ENCODE results near the gene TJP1.
A peak's percentile ranks its signal among the peaks of the same experiment; 100 is the strongest.

The TJP1 gene

DNA sequence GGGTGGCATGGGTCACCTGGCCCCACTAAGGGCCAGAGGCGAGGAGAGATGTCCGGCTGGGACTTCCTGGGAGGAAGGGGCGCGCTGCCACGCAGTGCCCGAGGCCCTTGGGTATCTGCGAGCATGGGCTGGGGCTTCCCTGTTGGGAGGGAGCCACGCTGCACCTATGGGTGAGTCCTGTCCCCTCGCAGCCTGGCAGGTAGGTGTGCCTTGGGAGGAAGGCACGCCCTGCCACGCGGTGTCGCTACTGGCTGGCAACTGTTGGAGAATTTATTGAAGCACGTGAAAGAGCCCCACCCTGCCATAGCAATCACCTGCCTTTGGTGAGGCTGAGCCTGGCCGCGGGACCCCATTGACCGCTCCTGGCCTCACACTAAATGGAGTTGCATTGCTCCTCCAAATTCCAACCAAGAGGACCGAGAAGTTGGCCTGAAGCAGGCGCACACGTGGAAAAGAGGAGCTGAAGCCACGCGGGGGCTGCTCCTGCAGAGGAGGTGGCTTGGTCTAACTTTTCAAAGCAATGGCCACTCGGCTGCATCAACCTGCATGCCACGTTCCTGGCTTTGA, 134.2 kb downstream of the TJP1 start:
- no peak overlapping the region for H3K27ac ChIP-seq (ENCODE audit: extremely low read depth, low read depth, low read length)
- ChIA-PET CTCF (no interaction called here), POLR2A (no interaction called here)
- no peaks in the 10 kb centered on the region for H3K36me3 ChIP-seq (ENCODE audit: control insufficient read depth in 2 of 2, insufficient read depth in 1 of 2, low read length in 2 of 2)
- H3K4me1 ChIP-seq (ENCODE audit: control insufficient read depth, insufficient read depth, low read length), result no peaks in the 10 kb centered on the region
- TF ChIP-seq, protein P1, sequence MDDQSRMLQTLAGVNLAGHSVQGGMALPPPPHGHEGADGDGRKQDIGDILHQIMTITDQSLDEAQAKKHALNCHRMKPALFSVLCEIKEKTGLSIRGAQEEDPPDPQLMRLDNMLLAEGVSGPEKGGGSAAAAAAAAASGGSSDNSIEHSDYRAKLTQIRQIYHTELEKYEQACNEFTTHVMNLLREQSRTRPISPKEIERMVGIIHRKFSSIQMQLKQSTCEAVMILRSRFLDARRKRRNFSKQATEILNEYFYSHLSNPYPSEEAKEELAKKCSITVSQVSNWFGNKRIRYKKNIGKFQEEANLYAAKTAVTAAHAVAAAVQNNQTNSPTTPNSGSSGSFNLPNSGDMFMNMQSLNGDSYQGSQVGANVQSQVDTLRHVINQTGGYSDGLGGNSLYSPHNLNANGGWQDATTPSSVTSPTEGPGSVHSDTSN (CRISPR knock-in tag; IDR thresholded peaks at IDR 0.05), result no peak
- TF ChIP-seq, protein P2, sequence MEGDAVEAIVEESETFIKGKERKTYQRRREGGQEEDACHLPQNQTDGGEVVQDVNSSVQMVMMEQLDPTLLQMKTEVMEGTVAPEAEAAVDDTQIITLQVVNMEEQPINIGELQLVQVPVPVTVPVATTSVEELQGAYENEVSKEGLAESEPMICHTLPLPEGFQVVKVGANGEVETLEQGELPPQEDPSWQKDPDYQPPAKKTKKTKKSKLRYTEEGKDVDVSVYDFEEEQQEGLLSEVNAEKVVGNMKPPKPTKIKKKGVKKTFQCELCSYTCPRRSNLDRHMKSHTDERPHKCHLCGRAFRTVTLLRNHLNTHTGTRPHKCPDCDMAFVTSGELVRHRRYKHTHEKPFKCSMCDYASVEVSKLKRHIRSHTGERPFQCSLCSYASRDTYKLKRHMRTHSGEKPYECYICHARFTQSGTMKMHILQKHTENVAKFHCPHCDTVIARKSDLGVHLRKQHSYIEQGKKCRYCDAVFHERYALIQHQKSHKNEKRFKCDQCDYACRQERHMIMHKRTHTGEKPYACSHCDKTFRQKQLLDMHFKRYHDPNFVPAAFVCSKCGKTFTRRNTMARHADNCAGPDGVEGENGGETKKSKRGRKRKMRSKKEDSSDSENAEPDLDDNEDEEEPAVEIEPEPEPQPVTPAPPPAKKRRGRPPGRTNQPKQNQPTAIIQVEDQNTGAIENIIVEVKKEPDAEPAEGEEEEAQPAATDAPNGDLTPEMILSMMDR (tag by site-specific recombination; IDR thresholded peaks at IDR 0.05), result no peak
- TF ChIP-seq ZNF24 (tag by site-specific recombination; IDR thresholded peaks at IDR 0.05) (no peak), KLF10 (tag by site-specific recombination; IDR thresholded peaks at IDR 0.05) (no peak), GLIS2 (tag by site-specific recombination; IDR thresholded peaks at IDR 0.05) (no peak)
- H3K9me3 ChIP-seq (ENCODE audit: control insufficient read depth, insufficient read depth, low read depth, low read length), result no peaks in the 10 kb centered on the region
- no peak overlapping the region for H3K4me3 ChIP-seq (ENCODE audit: low read depth, low read length)

DNA sequence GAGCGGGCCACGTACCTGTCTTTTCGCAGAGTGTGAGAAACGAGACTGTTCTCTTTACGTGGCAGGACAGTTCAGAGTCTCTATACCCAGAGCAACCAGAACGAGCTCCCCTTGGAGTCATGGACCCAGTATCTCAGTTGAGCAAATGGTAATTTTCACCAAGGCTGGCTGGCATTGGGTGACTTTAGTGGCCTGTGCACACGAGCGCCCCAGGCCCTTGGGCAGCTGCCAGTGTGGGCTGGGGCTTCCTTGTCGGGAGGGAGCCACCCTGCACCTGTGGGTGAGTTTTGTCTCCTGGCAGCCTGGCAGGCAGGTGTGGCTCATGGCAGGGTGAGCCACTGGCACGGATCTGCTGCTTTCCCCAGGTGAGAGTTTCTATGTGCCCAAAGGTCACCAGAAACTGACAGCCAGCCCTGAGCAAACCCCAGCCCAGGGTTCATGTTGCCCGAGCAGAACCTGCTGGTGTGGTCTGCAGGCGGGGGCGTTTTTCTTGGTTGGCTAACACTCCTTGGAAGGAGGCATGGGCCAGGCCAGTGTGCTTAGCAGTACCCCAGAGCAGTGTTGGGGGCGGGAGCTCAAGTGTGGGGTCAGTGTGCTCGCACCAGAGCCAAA, 135.0 kb downstream of the TJP1 start:
- no peaks in the 10 kb centered on the region for H3K9me3 ChIP-seq (ENCODE audit: control insufficient read depth, insufficient read depth, low read depth, low read length)
- POLR2A ChIA-PET, result no interaction called here
- H3K27ac ChIP-seq (ENCODE audit: extremely low read depth, low read depth, low read length), result no peak overlapping the region
- TF ChIP-seq, protein P3, sequence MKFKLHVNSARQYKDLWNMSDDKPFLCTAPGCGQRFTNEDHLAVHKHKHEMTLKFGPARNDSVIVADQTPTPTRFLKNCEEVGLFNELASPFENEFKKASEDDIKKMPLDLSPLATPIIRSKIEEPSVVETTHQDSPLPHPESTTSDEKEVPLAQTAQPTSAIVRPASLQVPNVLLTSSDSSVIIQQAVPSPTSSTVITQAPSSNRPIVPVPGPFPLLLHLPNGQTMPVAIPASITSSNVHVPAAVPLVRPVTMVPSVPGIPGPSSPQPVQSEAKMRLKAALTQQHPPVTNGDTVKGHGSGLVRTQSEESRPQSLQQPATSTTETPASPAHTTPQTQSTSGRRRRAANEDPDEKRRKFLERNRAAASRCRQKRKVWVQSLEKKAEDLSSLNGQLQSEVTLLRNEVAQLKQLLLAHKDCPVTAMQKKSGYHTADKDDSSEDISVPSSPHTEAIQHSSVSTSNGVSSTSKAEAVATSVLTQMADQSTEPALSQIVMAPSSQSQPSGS (tag by site-specific recombination; IDR thresholded peaks at IDR 0.05; ENCODE audit: low read depth), result no peak
- TF ChIP-seq GLI4 (tag by site-specific recombination; IDR thresholded peaks at IDR 0.05), result no peak
- TF ChIP-seq, protein P4, sequence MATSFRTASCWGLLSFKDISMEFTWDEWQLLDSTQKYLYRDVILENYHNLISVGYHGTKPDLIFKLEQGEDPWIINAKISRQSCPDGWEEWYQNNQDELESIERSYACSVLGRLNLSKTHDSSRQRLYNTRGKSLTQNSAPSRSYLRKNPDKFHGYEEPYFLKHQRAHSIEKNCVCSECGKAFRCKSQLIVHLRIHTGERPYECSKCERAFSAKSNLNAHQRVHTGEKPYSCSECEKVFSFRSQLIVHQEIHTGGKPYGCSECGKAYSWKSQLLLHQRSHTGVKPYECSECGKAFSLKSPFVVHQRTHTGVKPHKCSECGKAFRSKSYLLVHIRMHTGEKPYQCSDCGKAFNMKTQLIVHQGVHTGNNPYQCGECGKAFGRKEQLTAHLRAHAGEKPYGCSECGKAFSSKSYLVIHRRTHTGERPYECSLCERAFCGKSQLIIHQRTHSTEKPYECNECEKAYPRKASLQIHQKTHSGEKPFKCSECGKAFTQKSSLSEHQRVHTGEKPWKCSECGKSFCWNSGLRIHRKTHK (tag by site-specific recombination; IDR thresholded peaks at IDR 0.05), result no peak
- TF ChIP-seq ZNF501 (tag by site-specific recombination; IDR thresholded peaks at IDR 0.05), result no peak
- TF ChIP-seq, protein P5, sequence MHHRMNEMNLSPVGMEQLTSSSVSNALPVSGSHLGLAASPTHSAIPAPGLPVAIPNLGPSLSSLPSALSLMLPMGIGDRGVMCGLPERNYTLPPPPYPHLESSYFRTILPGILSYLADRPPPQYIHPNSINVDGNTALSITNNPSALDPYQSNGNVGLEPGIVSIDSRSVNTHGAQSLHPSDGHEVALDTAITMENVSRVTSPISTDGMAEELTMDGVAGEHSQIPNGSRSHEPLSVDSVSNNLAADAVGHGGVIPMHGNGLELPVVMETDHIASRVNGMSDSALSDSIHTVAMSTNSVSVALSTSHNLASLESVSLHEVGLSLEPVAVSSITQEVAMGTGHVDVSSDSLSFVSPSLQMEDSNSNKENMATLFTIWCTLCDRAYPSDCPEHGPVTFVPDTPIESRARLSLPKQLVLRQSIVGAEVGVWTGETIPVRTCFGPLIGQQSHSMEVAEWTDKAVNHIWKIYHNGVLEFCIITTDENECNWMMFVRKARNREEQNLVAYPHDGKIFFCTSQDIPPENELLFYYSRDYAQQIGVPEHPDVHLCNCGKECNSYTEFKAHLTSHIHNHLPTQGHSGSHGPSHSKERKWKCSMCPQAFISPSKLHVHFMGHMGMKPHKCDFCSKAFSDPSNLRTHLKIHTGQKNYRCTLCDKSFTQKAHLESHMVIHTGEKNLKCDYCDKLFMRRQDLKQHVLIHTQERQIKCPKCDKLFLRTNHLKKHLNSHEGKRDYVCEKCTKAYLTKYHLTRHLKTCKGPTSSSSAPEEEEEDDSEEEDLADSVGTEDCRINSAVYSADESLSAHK (tag by site-specific recombination; IDR thresholded peaks at IDR 0.05), result peak; percentile 34; the same call in 1 of the 2 replicates
- no peak for TF ChIP-seq TCF7L2 (IDR thresholded peaks at IDR 0.05; ENCODE audit: borderline replicate concordance, low read depth, low read length)
- TF ChIP-seq, protein P2 (tag by site-specific recombination; IDR thresholded peaks at IDR 0.05), result no peak
- TF ChIP-seq REPIN1 (tag by site-specific recombination; IDR thresholded peaks at IDR 0.05; ENCODE audit: low read depth), result no peak
- H3K36me3 ChIP-seq (ENCODE audit: control insufficient read depth in 2 of 2, insufficient read depth in 1 of 2, low read length in 2 of 2), result no peaks in the 10 kb centered on the region
- H3K4me3 ChIP-seq (ENCODE audit: low read depth, low read length), result no peak overlapping the region
- CTCF ChIA-PET, result no interaction called here
- no peaks in the 10 kb centered on the region for H3K4me1 ChIP-seq (ENCODE audit: control insufficient read depth, insufficient read depth, low read length)
